Hypothalamus (tissue), 51 donors: ENCODE data around the gene RASSF8.
A peak's percentile ranks its signal among the peaks of the same experiment; 100 is the strongest.

Source experiments
- DNase-seq, 51 donors: peaks; one replicate each; lab custom pipeline; 2025; lab: John Stamatoyannopoulos, UW

Gene RASSF8

GRCh38 chr12:25990495-25990894, 32.0 kb downstream of the RASSF8 start:
- no peak for DNase-seq

GRCh38 chr12:25992026-25992782, 33.7 kb downstream of the RASSF8 start:
- no peak for DNase-seq

- DNase-seq = no peak
Measured at GRCh38 chr12:25993901-25994651, 35.6 kb downstream of the RASSF8 start.

- no peak for DNase-seq
Measured at GRCh38 chr12:25994901-25995625, 36.6 kb downstream of the RASSF8 start.

GRCh38 chr12:25995906-25996305, 37.4 kb downstream of the RASSF8 start:
- no peak for DNase-seq

- no peak for DNase-seq
Measured at GRCh38 chr12:25996677-25997076, 38.2 kb downstream of the RASSF8 start.

- DNase-seq = no peak
Measured at GRCh38 chr12:25997201-25997963, 38.9 kb downstream of the RASSF8 start.

- no peak for DNase-seq
Measured at GRCh38 chr12:26000898-26001297, 42.4 kb downstream of the RASSF8 start.

- DNase-seq = no peak
Measured at GRCh38 chr12:26001530-26001929, 43.0 kb downstream of the RASSF8 start.

GRCh38 chr12:26003065-26003464, 44.6 kb downstream of the RASSF8 start:
- no peak for DNase-seq

GRCh38 chr12:26007566-26007965, 49.1 kb downstream of the RASSF8 start:
- DNase-seq = no peak

GRCh38 chr12:26009593-26009992, 51.1 kb downstream of the RASSF8 start:
- no peak for DNase-seq

GRCh38 chr12:26010293-26010821, 51.9 kb downstream of the RASSF8 start:
- no peak for DNase-seq

- DNase-seq = no peak
Measured at GRCh38 chr12:26011099-26011498, 52.6 kb downstream of the RASSF8 start.

GRCh38 chr12:26014085-26014484, 55.6 kb downstream of the RASSF8 start:
- DNase-seq = peak in 1 of 51 donors; percentile 12

GRCh38 chr12:26016516-26016915, 58.0 kb downstream of the RASSF8 start:
- DNase-seq = no peak

- DNase-seq = peak in 5 of 51 donors; percentile 7 to 31 (median 18)
Measured at GRCh38 chr12:26017484-26018211, 59.2 kb downstream of the RASSF8 start.

GRCh38 chr12:26018926-26019325, 60.4 kb downstream of the RASSF8 start:
- DNase-seq = no peak

- no peak for DNase-seq
Measured at GRCh38 chr12:26021534-26021933, 63.1 kb downstream of the RASSF8 start.

GRCh38 chr12:26022043-26022442, 63.6 kb downstream of the RASSF8 start:
- DNase-seq = no peak
